GM12873 (cell line): ENCODE data around the gene CRADD.

Experiments used
- TF ChIP-seq, protein P1 (sequence below): IDR thresholded peaks from 2 replicates; pipeline ENCODE4 v1.5.1; 2012; ENCODE audit warnings: low read depth, mild to moderate bottlenecking, moderate library complexity, low read length, control low read depth; ENCODE audit not compliant: insufficient read depth; ENCODE audit errors: missing control alignments

CRADD gene

DNA sequence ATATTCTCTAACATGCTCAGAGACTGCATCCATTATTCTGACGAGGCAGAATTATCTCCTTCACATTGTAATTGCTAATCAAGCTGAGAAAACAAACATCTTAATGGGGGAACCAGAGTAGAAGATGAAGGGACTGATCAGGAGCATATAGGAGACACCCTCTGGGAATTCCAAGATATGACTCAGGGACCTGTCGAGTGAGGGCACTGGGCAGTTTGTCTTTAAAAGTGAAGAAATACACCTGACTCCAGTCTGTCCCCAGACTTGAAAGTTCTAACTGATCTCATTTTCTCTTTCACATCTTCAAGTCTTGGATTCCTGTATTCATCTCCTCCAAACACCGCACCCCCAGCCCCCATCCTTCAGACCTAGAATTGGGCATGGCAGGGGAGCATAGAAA is 244.3 kb downstream of the CRADD start:
- TF ChIP-seq, protein P1, sequence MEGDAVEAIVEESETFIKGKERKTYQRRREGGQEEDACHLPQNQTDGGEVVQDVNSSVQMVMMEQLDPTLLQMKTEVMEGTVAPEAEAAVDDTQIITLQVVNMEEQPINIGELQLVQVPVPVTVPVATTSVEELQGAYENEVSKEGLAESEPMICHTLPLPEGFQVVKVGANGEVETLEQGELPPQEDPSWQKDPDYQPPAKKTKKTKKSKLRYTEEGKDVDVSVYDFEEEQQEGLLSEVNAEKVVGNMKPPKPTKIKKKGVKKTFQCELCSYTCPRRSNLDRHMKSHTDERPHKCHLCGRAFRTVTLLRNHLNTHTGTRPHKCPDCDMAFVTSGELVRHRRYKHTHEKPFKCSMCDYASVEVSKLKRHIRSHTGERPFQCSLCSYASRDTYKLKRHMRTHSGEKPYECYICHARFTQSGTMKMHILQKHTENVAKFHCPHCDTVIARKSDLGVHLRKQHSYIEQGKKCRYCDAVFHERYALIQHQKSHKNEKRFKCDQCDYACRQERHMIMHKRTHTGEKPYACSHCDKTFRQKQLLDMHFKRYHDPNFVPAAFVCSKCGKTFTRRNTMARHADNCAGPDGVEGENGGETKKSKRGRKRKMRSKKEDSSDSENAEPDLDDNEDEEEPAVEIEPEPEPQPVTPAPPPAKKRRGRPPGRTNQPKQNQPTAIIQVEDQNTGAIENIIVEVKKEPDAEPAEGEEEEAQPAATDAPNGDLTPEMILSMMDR: no peak

DNA sequence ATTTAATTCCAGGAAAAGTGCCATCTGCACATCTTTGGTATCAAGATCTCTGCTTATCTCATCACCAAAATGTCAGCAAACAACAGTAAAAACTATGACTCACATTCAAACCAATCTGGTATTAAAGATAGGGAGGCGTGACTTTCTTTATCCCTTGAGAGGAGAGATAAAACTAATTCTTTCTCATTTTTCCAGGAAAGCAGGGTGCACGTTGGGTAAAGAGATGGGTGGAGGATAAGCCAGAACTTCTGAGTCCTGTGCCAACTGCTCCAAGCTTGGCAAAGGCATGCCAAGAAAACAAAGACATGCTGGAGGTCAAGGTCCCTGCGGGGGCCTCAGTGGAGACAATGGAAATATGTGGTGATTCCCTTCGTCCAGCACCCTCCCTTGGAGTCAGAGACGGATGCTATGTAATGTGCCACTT is 245.4 kb downstream of the CRADD start:
- TF ChIP-seq, protein P1: no peak

DNA sequence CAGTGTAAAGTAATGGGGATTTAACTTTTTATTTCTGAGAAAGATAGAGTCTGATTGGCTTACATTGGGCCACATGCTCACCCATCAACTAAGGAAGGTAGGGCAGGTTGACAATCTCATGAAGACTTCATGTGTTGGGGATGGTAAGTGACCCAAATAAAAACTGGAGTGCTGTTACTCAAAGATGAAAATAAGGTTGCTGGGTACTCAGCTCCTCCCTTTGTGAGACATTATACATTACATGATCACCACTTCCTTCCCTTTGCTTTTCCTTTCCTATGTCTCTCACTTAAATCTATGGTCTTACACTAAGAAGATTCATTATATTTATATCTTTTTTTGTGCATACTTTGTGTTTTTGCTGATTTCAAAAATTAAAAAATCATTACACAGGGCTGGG is 247.2 kb downstream of the CRADD start:
- TF ChIP-seq, protein P1: no peak

DNA sequence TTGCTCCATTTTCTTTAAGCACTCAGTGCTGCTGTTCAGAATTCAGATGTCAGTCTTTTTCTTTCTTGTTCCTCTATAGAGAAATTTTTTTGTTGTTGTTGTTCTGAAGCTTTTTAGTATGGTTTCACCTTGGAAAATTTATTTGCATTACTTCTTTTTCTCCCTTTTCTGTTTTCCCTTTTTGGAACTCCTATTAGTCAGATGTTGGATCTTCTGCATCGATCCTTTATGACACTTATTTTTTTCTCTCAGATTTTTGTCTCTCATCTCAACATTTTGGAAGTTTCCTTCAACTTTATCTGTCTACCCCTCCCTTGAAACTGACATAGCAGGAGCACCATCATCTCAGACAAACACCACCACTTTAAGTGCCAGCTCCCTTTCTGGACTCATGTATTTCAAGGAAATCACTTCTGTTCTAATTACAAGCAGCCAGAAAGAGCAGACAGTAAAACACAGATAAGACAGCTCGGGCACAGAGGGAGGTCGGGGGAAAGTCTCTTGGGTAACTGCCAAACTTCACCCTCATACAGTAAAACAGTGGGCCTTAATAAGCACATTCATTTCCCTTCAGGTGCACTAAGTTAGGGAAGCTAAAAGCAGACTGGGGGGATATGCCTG is 248.5 kb downstream of the CRADD start:
- TF ChIP-seq, protein P1: no peak

DNA sequence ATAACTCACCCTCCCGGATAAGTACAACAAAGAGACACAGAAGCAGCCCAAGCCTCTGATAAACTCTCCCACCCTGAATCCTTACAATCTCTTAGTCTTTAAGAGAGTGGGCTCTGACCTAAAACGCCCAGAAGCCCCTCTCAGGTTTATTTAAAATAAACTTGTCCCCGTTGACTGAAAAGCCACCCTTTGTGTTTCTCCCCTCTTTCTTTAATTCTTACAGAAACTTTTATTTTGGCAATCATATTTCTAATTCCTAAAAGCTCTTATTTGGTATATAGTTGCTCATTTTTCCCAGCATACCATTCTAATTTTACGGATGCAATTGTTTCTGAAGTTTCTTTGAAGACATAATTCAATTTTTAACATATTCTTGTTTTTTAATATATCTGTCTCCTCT is 249.1 kb downstream of the CRADD start:
- TF ChIP-seq, protein P1: no peak

DNA sequence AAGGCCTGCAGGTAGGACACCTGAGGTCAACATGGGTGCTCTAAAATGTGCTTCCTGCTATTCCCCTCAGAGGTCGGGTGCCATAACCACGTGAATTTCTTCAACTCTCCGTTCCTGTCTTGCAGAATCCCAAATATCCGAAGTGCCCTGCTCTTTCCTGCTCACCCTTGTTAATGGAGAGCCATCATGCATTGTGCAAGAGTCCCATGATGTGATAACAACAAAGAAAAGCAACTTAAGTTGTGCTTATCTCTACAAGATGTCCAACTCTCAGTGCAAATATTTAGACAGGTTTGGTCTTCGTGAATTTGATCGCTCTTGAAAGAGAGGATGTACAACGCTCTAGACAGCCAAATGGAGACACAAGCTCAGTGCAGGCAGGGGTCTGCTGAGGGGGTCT is 260.6 kb downstream of the CRADD start:
- TF ChIP-seq, protein P1: no peak

DNA sequence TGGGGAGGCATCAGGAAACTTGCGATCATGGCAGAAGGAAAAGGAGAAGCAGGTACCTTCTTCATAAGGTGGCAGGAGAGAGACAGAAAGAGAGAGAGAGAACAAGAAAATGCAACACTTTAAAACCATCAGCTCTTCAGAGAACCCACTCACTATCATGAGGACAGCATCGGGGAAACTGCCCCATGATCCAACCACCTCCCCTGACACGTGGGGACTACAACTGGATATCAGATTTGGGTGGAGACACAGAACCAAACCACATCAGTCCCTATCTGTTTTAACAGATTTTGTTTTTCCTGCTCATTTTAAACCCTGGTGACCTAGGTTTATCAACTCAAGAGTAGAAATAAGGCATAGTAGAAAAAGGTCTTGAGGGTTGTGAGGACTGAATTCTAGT is 261.1 kb downstream of the CRADD start:
- TF ChIP-seq, protein P1: no peak
